Calu3 (cell line): ENCODE data around the gene PNMA8A. TPM values are rescaled to one million over a fixed set of nuclear protein-coding genes. Genes with fewer than 3 reads are reported as not detected.

Source experiments
- BruUV-seq: library from RNA; stranded (reverse); fragments of 400-500 nt; replicated peaks from 2 replicates; lab custom pipeline; 2021; lab: Mats Ljungman, UMichigan
- CTCF ChIA-PET: fragments of 300-600 bp; sonication (Branson Sonifier 250); formaldehyde crosslinking; loops from one replicate; lab custom pipeline; 2022; ENCODE audit warnings: antibody characterized with exemption; lab: Charles Lee
- DNase-seq: peaks from one replicate; pipeline ENCODE4 v3.0.0; 2022
- H3K27ac Mint-ChIP-seq: one replicate; pipeline ENCODE4 v1.8.0; 2022; ENCODE audit warnings: mixed read lengths; ENCODE audit not compliant: unreplicated experiment
- H3K27me3 Mint-ChIP-seq: one replicate; pipeline ENCODE4 v1.8.0; 2022; ENCODE audit warnings: mixed read lengths; ENCODE audit not compliant: unreplicated experiment
- H3K36me3 Mint-ChIP-seq: one replicate; pipeline ENCODE4 v1.8.0; 2022; ENCODE audit warnings: mild to moderate bottlenecking, moderate library complexity, mixed read lengths; ENCODE audit not compliant: insufficient read depth, unreplicated experiment
- H3K4me1 Mint-ChIP-seq: one replicate; pipeline ENCODE4 v1.8.0; 2022; ENCODE audit warnings: mild to moderate bottlenecking, low read depth, mixed read lengths; ENCODE audit not compliant: unreplicated experiment
- H3K4me3 Mint-ChIP-seq: one replicate; pipeline ENCODE4 v1.8.0; 2022; ENCODE audit warnings: mild to moderate bottlenecking, low read depth, moderate library complexity, mixed read lengths; ENCODE audit not compliant: unreplicated experiment
- H3K9me3 Mint-ChIP-seq: one replicate; pipeline ENCODE4 v1.8.0; 2022; ENCODE audit warnings: low read depth, mixed read lengths; ENCODE audit not compliant: unreplicated experiment
- CTCF ChIP-seq: fragments of 200-600 bp; IDR thresholded peaks from one replicate; pipeline ENCODE4 v1.8.0; 2022; ENCODE audit warnings: antibody characterized with exemption; ENCODE audit not compliant: unreplicated experiment
- intact Hi-C: fragments of 100-400 bp; cut with micrococcal nuclease; formaldehyde crosslinking; loops from one replicate; pipeline ENCODE4 v1.10.0; 2022; ENCODE audit not compliant: unreplicated experiment
- total RNA-seq: library from RNA; stranded (reverse); gene quantifications from 2 replicates; pipeline ENCODE4 v1.2.3, GENCODE V29; 2022

The PNMA8A gene
- total RNA-seq, 1 experiment from 2014 or later, result 0.61 TPM

DNA sequence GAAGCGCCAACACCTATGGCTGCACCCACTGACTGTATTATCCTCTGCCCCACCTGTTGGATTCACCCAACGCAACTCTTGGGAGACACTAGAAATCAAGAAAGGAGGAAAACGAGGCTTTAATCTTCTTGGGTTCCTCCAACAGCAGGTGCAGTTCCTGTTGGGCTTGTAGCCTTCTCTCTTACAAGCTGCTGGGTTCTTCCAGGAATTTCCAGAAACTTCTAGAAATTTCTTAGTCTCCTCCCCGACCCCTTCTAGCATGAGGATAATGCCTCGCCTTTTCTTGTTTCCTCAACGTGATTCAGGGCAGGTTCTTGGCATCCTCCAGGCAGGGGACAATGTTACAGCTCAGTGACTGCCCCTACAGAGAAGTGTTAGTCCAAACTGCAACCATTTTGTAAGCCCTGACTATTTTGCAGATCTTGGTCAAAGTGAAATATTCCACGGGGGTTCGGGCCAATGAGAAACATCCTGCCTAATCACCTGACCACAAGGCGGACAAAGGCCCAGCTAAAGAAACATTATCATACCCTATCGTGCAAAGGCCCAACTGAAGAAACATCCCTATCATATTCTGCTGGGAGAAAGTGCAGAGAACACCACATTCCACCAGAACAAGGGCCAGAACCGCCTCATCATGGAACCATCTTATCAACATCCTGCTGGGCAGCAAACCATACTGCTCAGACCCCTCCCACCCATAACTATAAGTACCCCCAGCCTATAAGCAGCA lies 614 bp upstream of the PNMA8A start:
- intact Hi-C loops, result no loop called here
- peaks cover 5% of the 10 kb centered on the region for H3K9me3 Mint-ChIP-seq
- H3K27ac Mint-ChIP-seq, result no peak overlapping the region
- no TSS peak for BruUV-seq
- H3K4me3 Mint-ChIP-seq, result no peak overlapping the region
- H3K4me1 Mint-ChIP-seq, result no peaks in the 10 kb centered on the region
- DNase-seq, result no peak
- CTCF ChIA-PET, result interaction anchor here (0.6 kb wide), 1 partner anchor 19 kb away, joined by 5 read pairs; no protein-coding TSS in a partner anchor
- no peaks in the 10 kb centered on the region for H3K36me3 Mint-ChIP-seq
- no peak for TF ChIP-seq CTCF
- H3K27me3 Mint-ChIP-seq, result peaks cover 67% of the 10 kb centered on the region

DNA sequence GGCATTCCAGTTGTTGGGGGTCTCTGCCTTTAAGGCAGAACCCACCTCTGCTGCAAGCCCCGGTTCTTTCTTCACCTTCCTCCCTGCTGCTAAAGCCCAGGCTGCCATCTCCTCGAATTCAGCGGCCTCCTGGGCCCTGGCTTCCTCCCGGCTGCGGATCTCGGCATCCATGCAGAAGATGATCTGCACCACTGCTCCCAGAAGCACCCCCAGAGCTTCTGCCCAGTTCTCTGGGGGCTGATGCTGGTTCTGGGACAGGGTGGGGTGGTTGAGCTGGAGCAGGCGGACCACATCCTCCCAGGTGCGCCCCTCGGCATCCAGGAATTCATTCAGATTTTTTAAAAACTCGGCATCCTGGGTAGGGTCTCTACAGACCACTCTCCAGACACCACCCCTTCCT lies 987 bp downstream of the PNMA8A start:
- CTCF ChIA-PET, result no interaction called here

DNA sequence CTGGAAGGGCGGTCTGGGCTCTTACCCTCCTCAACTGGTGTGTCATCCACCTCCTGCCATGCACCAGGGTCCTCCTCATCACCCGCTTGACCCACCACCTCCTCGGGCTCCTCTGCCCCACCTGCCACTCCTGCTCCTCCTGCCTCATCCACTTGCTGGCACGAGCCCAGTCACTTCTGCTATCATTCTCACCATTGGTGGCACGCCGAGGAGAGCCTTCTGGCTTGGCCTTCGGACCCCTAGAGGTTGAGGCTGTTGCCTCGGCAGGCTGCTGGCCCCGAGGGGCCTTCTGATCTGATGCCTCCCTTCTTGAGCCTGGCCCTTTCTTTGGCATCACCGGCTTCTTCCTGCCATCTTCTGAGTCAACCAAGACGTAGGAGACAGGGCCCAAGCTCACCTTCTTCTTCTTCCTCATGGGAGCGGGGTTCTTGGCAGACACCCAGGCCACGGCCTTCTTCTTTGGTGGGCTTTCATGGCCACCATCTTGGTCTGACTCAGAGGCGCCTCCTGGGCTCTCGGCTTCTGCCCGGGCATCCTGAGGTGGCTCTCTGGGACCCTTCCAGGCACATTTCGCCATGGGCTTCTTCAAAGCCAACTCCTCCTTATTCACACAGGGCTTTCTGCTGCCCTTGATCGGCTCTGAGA lies 1.7 kb downstream of the PNMA8A start:
- H3K4me1 Mint-ChIP-seq, result no peaks in the 10 kb centered on the region
- no TSS peak for BruUV-seq
- no peaks in the 10 kb centered on the region for H3K36me3 Mint-ChIP-seq
- intact Hi-C loops, result no loop called here
- no peak for TF ChIP-seq CTCF
- CTCF ChIA-PET, result no interaction called here
- no peak for DNase-seq
- H3K27ac Mint-ChIP-seq, result no peak overlapping the region
- H3K9me3 Mint-ChIP-seq, result peaks cover 5% of the 10 kb centered on the region
- H3K4me3 Mint-ChIP-seq, result no peak overlapping the region
- peaks cover 88% of the 10 kb centered on the region for H3K27me3 Mint-ChIP-seq

More for the DNA sequence above, 987 bp downstream of the PNMA8A start:
- Mint-ChIP-seq H3K36me3 (no peaks in the 10 kb centered on the region), H3K9me3 (peaks cover 5% of the 10 kb centered on the region), H3K27ac (no peak overlapping the region), H3K27me3 (peaks cover 83% of the 10 kb centered on the region), H3K4me3 (no peak overlapping the region), H3K4me1 (no peaks in the 10 kb centered on the region)
- TF ChIP-seq CTCF, result no peak
- DNase-seq, result no peak
- intact Hi-C loops, result no loop called here
- no TSS peak for BruUV-seq

GRCh38 chr19:46466536-46467196 lies 4.7 kb downstream of the PNMA8A start:
- Mint-ChIP-seq H3K27me3 (peaks cover 79% of the 10 kb centered on the region), H3K9me3 (peaks cover 5% of the 10 kb centered on the region), H3K4me1 (no peaks in the 10 kb centered on the region), H3K27ac (no peak overlapping the region), H3K4me3 (no peak overlapping the region), H3K36me3 (no peaks in the 10 kb centered on the region)
- intact Hi-C loops, result no loop called here
- no TSS peak for BruUV-seq
- CTCF ChIA-PET, result interaction anchor here (0.6 kb wide), 1 partner anchor 387 kb away, joined by 13 read pairs; no protein-coding TSS in a partner anchor
- DNase-seq, result no peak
- TF ChIP-seq CTCF, result no peak
